ENCODE measurements around the gene UCP2. TPM values are rescaled to one million over a fixed set of nuclear protein-coding genes. Genes with fewer than 3 reads are reported as not detected.

UCP2 gene
- polyA plus RNA-seq (ENCODE audit: insufficient read depth in 1 of 5, insufficient read length in 5 of 5, low replicate concordance in 1 of 5): 10 to 100 TPM; 34.3 to 55.3 (median 45.2) TPM
- long read RNA-seq, donor 1, transcript UCP2-201 (8 exons, 2,113 nt): major isoform, 12 of 18 reads
- long read RNA-seq, donor 1, partial matches to known transcripts: 5 of 18 reads
- long read RNA-seq, donor 1, other reads (novel, unspliced or antisense): 0 of 18 reads
- long read RNA-seq, donor 2, transcript UCP2-201 (8 exons, 2,113 nt): major isoform, 7 of 7 reads
- long read RNA-seq, donor 2, partial matches to known transcripts: 0 of 7 reads
- long read RNA-seq, donor 2, other reads (novel, unspliced or antisense): 0 of 7 reads
- long read RNA-seq, donor 3, transcript UCP2-201 (8 exons, 2,113 nt): major isoform, 8 of 8 reads
- long read RNA-seq, donor 3, partial matches to known transcripts: 0 of 8 reads
- long read RNA-seq, donor 3, other reads (novel, unspliced or antisense): 0 of 8 reads
- long read RNA-seq, donor 4, partial matches to known transcripts: 0 of 4 reads
- long read RNA-seq, donor 4, other reads (novel, unspliced or antisense): 0 of 4 reads
- long read RNA-seq, donor 5, transcript UCP2-201 (8 exons, 2,113 nt): major isoform, 17 of 21 reads
- long read RNA-seq, donor 5, partial matches to known transcripts: 0 of 21 reads
- long read RNA-seq, donor 5, other reads (novel, unspliced or antisense): 0 of 21 reads
- long read RNA-seq, donor 6, transcript UCP2-201 (8 exons, 2,113 nt): major isoform, 14 of 17 reads
- long read RNA-seq, donor 6, partial matches to known transcripts: 0 of 17 reads
- long read RNA-seq, donor 6, other reads (novel, unspliced or antisense): 0 of 17 reads
- long read RNA-seq, donor 7, transcript UCP2-201 (8 exons, 2,113 nt): major isoform, 9 of 9 reads
- long read RNA-seq, donor 7, partial matches to known transcripts: 0 of 9 reads
- long read RNA-seq, donor 7, other reads (novel, unspliced or antisense): 0 of 9 reads
- long read RNA-seq, donor 8, transcript UCP2-201 (8 exons, 2,113 nt): major isoform, 5 of 10 reads
- long read RNA-seq, donor 8, partial matches to known transcripts: 5 of 10 reads
- long read RNA-seq, donor 8, other reads (novel, unspliced or antisense): 0 of 10 reads

- DNase-seq: no peak
Measured at GRCh38 chr11:73982595-73982989, at the start of gene UCP2. TSS of gene UCP2 (minus strand) at chr11:73982843. CDS start at chr11:73978378, 4,465 bp downstream.

DNA sequence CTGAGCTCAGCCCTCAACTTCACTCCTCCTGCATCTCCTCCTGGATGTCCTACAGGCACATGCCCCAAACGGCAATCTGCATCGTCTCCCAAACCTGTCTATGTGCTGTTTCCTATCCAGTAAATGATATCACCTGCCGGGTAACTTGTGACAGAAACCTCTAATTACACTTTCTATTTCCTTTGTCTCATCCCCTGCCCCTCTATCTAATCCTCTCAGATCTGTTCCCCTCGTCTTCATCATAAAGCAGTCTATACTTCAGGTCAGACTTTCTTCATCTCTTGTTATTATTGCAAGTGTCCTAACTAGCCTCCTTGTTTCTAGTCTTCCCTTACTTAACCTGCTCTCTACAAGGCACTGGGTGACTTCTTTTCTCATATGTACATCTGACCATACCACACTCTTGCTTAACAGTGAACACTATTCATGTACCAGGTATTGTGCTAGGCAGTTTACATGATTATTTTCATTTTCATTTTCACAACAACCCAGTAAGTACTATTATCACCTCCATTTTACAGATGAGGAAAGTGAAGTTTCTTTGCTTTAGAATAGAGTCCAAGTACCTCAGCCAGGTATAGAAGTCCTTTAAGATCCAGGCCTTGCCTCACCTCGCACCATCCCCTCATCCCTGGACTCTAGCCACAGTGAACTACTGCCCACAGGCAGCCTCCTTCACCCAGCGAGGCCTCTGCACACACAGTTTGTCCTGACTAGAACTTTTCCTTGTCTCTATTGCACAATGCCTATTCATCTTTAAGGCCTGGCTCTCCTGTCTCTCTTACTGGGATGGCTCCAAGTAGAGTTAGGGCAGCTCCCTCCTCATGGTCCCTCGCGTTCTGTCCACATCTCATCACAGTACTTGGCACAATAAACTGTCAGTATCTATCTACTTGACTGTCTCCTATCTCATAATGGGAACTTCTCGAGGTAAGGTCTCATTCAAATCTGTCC is 48.4 kb upstream of the UCP2 start:
- no peak for DNase-seq

- no peak for DNase-seq
Measured at GRCh38 chr11:74025467-74026166, 43.0 kb upstream of the UCP2 start.

GRCh38 chr11:74024261-74025029 is 41.8 kb upstream of the UCP2 start:
- peak; percentile 67 to 70 for DNase-seq

DNA sequence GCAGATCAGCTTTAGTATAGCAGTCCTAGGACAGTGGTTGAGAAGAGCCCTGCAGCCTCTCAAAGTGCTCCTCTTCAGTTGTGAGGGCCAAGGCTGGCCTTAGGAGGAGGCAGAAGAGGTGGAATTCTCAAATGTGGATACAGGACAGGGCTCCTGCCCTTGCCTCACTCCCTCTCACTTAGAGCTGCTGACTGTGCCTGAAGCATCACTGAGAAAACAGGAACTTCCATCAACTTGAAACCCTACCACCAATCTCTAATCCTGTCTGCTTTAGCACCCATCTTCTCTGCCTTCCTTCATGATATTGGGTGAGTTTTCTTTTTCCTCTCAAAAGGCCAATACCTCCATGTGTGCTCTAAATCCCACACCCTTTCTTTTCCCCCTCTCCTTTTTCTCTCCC is 40.6 kb upstream of the UCP2 start:
- no peak for DNase-seq

DNA sequence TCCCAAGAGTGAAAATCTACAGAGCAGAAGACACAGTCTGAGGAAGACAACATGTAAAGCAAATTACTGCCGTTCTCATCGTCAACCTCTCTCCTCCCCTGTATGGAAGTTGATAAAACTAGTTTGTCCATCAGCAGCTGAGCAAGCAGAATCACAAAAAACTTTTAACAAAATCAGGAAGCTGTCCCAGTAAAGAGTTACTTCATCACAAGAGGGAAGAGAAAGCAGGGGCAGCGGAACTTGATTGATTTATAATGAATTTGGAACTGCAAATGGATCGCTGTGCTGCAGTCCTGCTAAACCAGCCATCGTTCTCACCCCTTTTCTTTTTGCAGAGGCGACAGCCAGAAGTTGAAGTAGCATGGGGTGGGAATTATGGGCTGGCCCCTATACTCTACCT is 39.9 kb upstream of the UCP2 start:
- no peak for DNase-seq

GRCh38 chr11:74021998-74022397 is 39.4 kb upstream of the UCP2 start:
- no peak for DNase-seq

DNA sequence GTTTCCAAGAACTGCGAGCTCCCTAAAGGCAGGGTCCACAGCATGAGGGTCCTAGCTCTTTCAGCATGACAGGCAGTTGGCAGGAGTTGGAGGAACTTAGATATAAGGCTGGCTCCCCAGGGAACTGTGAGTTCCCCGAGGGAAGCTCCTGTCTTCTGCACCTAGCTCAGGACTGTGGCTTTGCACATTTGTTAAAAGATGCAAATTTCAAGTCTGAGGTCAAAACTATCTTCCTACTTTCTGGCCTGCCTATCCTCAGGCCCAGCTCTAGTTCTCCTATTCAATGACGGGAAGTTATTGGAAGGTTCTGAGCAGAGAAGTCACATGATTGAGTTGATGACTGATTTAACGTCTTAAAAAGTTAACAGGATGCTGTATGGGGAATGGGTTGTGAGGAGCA is 37.9 kb upstream of the UCP2 start:
- no peak for DNase-seq

GRCh38 chr11:74019860-74020259 is 37.2 kb upstream of the UCP2 start:
- no peak for DNase-seq

DNA sequence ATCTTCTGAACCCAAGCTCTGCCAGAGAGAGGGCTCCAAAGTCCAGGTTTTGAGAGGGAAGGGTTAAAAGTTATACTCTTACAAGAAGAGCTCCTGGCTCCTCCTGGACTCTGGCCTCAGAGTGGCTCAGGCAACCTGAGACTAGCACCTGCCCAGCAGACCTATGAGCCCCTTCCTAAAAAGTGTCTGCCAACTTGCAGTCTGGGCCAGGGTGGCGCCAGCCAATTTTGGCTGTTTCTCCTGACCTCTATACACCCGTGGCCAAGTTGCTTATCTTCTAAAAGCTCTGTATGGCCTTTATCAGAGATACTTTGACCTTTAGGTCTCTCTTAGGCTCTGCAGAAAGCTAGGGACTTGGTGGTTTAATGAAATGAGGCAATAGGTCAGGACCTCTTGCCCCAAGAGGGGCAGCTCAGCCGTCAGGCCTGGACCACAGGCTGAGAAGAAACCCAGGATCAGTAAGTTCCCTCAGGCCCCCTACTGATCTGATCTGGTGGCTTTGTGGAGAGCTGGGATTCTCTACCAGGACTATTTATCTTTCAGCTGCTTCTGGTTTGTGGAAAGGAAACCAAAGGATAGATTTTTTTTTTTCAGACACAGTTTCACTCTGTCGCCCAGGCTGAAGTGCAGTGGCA is 36.6 kb upstream of the UCP2 start:
- DNase-seq: no peak

- peak; percentile 67 to 74 for DNase-seq
Measured at GRCh38 chr11:74018331-74019005, 35.8 kb upstream of the UCP2 start.

GRCh38 chr11:74017631-74018030 is 35.0 kb upstream of the UCP2 start:
- DNase-seq: no peak

GRCh38 chr11:74015919-74016684 is 33.5 kb upstream of the UCP2 start:
- DNase-seq: no peak

- no peak for DNase-seq
Measured at GRCh38 chr11:74014880-74015279, 32.2 kb upstream of the UCP2 start.

- DNase-seq: no peak
Measured at GRCh38 chr11:74013141-74013540, 30.5 kb upstream of the UCP2 start.

GRCh38 chr11:74012074-74012809 is 29.6 kb upstream of the UCP2 start:
- no peak for DNase-seq
